ENCODE results near the gene MYOT. TPM values are rescaled to one million over a fixed set of nuclear protein-coding genes. Genes with fewer than 3 reads are reported as not detected.
A peak's percentile ranks its signal among the peaks of the same experiment; 100 is the strongest.

MYOT gene, protein sequence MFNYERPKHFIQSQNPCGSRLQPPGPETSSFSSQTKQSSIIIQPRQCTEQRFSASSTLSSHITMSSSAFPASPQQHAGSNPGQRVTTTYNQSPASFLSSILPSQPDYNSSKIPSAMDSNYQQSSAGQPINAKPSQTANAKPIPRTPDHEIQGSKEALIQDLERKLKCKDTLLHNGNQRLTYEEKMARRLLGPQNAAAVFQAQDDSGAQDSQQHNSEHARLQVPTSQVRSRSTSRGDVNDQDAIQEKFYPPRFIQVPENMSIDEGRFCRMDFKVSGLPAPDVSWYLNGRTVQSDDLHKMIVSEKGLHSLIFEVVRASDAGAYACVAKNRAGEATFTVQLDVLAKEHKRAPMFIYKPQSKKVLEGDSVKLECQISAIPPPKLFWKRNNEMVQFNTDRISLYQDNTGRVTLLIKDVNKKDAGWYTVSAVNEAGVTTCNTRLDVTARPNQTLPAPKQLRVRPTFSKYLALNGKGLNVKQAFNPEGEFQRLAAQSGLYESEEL
- not detected in 2 replicates for total RNA-seq (ENCODE audit: low replicate concordance)

GRCh38 chr5:137867664-137868063 is at the start of gene MYOT:
MYOT (plus strand) TSS chr5:137867860; CDS start chr5:137870652, 2,792 bp downstream.
- no peak for TF ChIP-seq CTCF (IDR thresholded peaks at IDR 0.05; ENCODE audit: insufficient read depth, low read length)

DNA sequence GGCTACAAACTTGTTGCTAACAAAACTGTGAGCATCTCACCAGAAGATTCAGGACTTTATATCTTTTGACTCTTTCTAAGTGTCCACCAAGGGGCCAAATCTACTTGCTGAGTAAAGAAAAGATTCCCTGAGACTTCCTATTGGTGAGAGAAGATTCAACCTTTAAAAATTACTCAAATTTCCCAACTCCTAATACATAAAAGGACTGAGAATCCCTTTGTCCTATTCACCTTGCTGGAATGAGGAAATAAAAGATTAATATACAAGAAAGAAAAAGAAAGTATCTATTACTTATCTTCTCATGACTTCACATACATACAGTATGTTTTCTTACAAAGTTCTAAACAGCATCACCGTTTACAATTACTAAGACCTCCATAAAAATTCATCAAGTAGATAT is 47.9 kb upstream of the MYOT start:
- DNase-seq (ENCODE audit: low read depth): no peak
- no peak for TF ChIP-seq CTCF (IDR thresholded peaks at IDR 0.05; ENCODE audit: insufficient read depth, low read length)

More at GRCh38 chr5:137867664-137868063, at the start of gene MYOT:
- no peak for DNase-seq (ENCODE audit: low read depth)
- no peak within 1 kb of the TSS for H3K4me3 ChIP-seq (ENCODE audit: low read depth, low read length)

DNA sequence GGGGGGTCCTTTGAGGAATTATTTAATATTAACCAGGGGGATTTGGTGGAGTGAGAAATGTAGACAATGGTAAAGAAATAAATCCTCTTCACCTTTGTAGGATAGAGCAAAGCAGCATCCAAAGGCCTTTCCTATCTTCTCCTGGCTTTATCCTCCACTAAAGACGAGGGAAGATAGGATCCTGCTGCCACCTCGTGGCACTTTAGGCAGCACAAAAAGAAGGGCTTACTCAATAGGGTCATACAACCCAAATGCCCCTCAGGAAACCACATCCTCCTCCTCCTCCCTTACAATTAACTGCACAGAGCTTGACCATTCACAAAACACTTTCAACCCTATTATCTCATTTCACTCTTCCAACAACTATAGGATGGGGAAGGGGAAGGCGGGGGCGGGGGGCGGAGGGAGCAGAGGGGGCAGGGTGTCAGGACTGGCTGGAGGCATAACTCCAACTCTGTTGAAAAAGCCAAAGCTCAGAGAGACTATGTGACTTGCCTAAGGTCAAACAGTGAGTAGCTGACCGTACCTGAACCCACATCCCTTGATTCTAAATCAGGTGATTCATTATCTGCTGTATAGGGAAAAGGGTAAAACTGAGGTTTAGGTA is 45.4 kb upstream of the MYOT start:
- H3K4me3 ChIP-seq (ENCODE audit: low read depth, low read length): no peak overlapping the region
- peak; percentile 42 for DNase-seq (ENCODE audit: low read depth)
- TF ChIP-seq CTCF (IDR thresholded peaks at IDR 0.05; ENCODE audit: insufficient read depth, low read length): peak; percentile 43

More for the DNA sequence above, 47.9 kb upstream of the MYOT start:
- H3K4me3 ChIP-seq (ENCODE audit: low read depth, low read length): no peak overlapping the region

DNA sequence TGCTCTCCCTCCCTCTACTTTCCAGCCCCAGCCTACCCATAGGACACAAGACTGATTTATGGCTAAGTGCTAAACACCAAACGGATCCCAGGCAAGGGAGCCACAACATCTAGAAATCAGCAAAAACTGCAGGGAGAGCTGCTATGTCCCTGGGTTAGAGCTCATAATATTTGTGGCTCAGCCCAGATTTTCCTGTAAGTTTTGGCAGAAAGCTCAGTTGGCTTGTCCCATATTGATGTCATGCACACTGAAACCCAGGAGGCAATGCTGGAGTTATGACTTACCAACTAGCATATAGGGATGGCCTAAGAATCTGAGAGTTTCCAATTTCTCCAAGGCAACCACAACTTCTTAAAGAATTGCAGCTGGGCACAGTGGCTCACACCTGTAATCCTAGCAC is 44.7 kb upstream of the MYOT start:
- TF ChIP-seq CTCF (IDR thresholded peaks at IDR 0.05; ENCODE audit: insufficient read depth, low read length): no peak
- H3K4me3 ChIP-seq (ENCODE audit: low read depth, low read length): no peak overlapping the region
- no peak for DNase-seq (ENCODE audit: low read depth)

DNA sequence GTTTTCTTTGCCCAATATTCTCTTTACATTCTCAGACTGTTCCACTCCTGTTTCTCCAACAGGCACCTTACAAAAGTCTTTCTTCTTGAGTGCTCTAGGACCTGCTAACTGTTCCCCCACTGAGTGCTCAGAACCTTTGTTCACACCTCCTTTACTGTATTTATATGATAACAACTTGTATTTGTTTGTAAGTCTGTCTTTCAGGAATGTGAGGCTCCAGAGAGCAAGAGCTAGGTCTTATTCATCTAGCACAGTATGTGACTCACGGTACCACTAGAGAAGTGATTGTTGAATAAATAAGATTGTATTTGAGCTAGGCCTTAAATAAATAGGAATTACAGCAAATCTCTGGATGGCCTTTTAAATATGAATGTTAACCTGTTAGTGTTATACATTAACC is 42.5 kb upstream of the MYOT start:
- TF ChIP-seq CTCF (IDR thresholded peaks at IDR 0.05; ENCODE audit: insufficient read depth, low read length): no peak
- no peak overlapping the region for H3K4me3 ChIP-seq (ENCODE audit: low read depth, low read length)
- no peak for DNase-seq (ENCODE audit: low read depth)

GRCh38 chr5:137826067-137826466 is 41.6 kb upstream of the MYOT start:
- TF ChIP-seq CTCF (IDR thresholded peaks at IDR 0.05; ENCODE audit: insufficient read depth, low read length): no peak
- DNase-seq (ENCODE audit: low read depth): no peak

More at GRCh38 chr5:137826067-137826466, 41.6 kb upstream of the MYOT start:
- no peak overlapping the region for H3K4me3 ChIP-seq (ENCODE audit: low read depth, low read length)
